Ishikawa (cell line): ENCODE results near the gene HECTD4.

ENCODE experiments used
- CREB1 ChIP-seq: IDR thresholded peaks from 2 replicates; pipeline ENCODE4 v1.6.1; 2012; ENCODE audit warnings: low read depth
- EP300 ChIP-seq: IDR thresholded peaks from 2 replicates; pipeline ENCODE4 v1.6.1; 2012; ENCODE audit warnings: borderline replicate concordance
- FOXM1 ChIP-seq: IDR thresholded peaks from 2 replicates; pipeline ENCODE4 v1.6.1; 2012; ENCODE audit warnings: low read depth, borderline replicate concordance
- NFIC ChIP-seq: IDR thresholded peaks from 2 replicates; pipeline ENCODE4 v1.6.1; 2012
- RAD21 ChIP-seq: IDR thresholded peaks from 2 replicates; pipeline ENCODE4 v1.6.1; 2012; ENCODE audit warnings: low read depth
- TAF1 ChIP-seq: IDR thresholded peaks from 2 replicates; pipeline ENCODE4 v1.6.1; 2012; ENCODE audit warnings: low read depth, mild to moderate bottlenecking
- TCF12 ChIP-seq: IDR thresholded peaks from 2 replicates; pipeline ENCODE4 v1.6.1; 2012; ENCODE audit warnings: low read depth
- USF1 ChIP-seq: IDR thresholded peaks from 2 replicates; pipeline ENCODE4 v1.6.1; 2012
- YY1 ChIP-seq: IDR thresholded peaks from 2 replicates; pipeline ENCODE4 v1.6.1; 2012; ENCODE audit warnings: low read depth
- TF ChIP-seq, protein P1 (sequence below): IDR thresholded peaks from 2 replicates; pipeline ENCODE4 v1.6.1; 2012; ENCODE audit warnings: low read depth, mild to moderate bottlenecking
- TF ChIP-seq, protein P2 (sequence below): IDR thresholded peaks from 2 replicates; pipeline ENCODE4 v1.6.1; 2012

DNA sequence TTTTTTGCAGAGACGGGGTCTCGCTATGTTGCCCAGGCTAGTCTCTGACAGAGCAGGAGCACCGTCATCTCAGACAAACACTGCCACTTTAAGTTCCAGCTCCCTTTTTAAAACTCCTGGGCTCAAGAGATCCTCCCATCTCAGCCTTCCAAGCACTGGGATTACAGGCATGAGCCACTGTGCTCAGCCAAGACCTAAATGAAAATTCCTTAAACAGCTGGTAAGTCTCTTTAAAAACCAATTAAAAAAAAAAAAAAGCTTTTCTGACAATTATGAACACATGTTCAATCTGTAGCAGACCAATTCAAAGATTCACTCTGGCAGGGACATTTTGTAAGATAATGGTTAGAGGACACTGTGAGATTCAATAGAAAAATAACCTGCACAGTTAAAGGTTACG, 77.8 kb downstream of the HECTD4 start:
- no peak for TF ChIP-seq YY1
- no peak for TF ChIP-seq USF1
- no peak for TF ChIP-seq NFIC
- TF ChIP-seq, protein P1, sequence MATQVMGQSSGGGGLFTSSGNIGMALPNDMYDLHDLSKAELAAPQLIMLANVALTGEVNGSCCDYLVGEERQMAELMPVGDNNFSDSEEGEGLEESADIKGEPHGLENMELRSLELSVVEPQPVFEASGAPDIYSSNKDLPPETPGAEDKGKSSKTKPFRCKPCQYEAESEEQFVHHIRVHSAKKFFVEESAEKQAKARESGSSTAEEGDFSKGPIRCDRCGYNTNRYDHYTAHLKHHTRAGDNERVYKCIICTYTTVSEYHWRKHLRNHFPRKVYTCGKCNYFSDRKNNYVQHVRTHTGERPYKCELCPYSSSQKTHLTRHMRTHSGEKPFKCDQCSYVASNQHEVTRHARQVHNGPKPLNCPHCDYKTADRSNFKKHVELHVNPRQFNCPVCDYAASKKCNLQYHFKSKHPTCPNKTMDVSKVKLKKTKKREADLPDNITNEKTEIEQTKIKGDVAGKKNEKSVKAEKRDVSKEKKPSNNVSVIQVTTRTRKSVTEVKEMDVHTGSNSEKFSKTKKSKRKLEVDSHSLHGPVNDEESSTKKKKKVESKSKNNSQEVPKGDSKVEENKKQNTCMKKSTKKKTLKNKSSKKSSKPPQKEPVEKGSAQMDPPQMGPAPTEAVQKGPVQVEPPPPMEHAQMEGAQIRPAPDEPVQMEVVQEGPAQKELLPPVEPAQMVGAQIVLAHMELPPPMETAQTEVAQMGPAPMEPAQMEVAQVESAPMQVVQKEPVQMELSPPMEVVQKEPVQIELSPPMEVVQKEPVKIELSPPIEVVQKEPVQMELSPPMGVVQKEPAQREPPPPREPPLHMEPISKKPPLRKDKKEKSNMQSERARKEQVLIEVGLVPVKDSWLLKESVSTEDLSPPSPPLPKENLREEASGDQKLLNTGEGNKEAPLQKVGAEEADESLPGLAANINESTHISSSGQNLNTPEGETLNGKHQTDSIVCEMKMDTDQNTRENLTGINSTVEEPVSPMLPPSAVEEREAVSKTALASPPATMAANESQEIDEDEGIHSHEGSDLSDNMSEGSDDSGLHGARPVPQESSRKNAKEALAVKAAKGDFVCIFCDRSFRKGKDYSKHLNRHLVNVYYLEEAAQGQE: no peak
- no peak for TF ChIP-seq EP300
- no peak for TF ChIP-seq TAF1
- TF ChIP-seq, protein P2, sequence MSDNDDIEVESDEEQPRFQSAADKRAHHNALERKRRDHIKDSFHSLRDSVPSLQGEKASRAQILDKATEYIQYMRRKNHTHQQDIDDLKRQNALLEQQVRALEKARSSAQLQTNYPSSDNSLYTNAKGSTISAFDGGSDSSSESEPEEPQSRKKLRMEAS: no peak
- no peak for TF ChIP-seq TCF12
- TF ChIP-seq FOXM1: no peak
- TF ChIP-seq RAD21: no peak
- TF ChIP-seq CREB1: no peak
